ENCODE measurements around the gene DCST1.
"Not testable (repeated sequence)": the region's sequence is repeated elsewhere in the genome, so short reads cannot be mapped to it uniquely, and the experiment has no call there.

DCST1 gene, protein sequence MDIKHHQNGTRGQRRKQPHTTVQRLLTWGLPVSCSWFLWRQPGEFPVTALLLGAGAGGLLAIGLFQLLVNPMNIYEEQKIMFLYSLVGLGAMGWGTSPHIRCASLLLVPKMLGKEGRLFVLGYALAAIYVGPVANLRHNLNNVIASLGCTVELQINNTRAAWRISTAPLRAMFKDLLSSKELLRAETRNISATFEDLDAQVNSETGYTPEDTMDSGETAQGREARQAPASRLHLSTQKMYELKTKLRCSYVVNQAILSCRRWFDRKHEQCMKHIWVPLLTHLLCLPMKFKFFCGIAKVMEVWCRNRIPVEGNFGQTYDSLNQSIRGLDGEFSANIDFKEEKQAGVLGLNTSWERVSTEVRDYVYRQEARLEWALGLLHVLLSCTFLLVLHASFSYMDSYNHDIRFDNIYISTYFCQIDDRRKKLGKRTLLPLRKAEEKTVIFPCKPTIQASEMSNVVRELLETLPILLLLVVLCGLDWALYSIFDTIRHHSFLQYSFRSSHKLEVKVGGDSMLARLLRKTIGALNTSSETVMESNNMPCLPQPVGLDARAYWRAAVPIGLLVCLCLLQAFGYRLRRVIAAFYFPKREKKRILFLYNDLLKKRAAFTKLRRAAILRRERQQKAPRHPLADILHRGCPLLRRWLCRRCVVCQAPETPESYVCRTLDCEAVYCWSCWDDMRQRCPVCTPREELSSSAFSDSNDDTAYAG

DNA sequence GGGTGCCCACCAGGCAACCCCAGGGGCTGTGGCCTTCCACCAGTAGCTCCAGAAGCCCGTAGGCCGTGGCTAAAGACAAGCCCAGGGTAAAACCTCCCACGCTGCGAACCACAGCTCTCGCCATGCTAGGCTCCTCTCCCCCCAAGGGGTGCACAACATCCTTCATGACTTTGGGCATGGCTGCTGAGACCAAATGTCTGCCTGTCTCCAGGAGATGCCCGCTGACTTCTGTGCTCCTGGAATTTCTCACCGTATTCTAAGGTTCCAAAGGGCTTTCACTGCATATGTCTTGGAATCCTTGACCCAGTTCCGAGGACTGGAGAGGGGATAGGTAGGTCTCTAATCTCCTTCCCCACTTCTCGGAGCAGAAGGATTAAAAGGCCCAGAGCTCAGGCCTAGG, at the start of gene DCST1, which contains the start of gene DCST2:
TSS of gene DCST1 (plus strand) at position 301 of the 400 bp plus-strand sequence. CDS start 213 bp downstream, outside the sequence.
TSS of gene DCST2 (minus strand) at position 258 of the 400 bp plus-strand sequence. CDS start at position 178, 80 bp downstream.
- DNase-seq (ENCODE audit: low read depth in 2 of 2): no peak

DNA sequence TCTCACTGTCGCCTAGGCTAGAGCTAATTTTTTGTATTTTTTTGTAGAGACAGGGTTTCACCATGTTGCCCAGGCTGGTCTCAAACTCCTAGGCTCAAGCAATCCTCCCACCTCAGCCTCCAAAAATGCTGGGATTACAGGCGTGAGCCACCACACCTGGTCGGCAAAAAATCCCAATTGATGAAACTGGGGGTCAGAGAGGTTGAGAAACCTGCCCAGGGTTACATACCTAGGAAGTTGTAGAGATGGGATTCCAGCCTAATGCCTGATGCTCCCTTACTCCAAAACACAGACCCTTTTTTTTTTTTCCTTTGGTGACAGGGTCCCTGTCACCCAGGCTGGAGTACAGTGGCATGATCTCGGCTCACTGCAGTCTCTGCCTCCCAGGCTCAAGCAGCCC, 46.9 kb upstream of the DCST1 start:
- DNase-seq (ENCODE audit: low read depth in 2 of 2): not testable (repeated sequence)

DNA sequence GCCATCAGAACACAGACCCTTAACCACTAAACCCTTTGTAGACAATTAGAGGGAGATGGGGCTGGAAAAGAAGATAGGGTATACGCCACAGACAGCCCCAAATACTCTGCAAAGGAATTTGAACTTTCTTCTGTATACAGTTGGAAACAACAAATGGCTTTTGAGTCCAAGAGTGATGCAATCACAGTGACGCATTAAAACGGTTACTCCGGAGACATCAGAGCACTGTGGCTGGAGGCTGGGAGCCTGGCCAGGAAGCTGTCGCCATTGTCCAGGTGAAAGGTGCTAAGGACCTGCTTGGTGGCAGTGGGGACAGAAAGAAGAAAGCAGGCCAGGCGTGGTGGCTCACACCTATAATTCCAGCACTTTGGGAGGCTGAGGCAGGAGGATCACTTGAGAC, 46.3 kb upstream of the DCST1 start:
- no peak for DNase-seq (ENCODE audit: low read depth in 2 of 2)

DNA sequence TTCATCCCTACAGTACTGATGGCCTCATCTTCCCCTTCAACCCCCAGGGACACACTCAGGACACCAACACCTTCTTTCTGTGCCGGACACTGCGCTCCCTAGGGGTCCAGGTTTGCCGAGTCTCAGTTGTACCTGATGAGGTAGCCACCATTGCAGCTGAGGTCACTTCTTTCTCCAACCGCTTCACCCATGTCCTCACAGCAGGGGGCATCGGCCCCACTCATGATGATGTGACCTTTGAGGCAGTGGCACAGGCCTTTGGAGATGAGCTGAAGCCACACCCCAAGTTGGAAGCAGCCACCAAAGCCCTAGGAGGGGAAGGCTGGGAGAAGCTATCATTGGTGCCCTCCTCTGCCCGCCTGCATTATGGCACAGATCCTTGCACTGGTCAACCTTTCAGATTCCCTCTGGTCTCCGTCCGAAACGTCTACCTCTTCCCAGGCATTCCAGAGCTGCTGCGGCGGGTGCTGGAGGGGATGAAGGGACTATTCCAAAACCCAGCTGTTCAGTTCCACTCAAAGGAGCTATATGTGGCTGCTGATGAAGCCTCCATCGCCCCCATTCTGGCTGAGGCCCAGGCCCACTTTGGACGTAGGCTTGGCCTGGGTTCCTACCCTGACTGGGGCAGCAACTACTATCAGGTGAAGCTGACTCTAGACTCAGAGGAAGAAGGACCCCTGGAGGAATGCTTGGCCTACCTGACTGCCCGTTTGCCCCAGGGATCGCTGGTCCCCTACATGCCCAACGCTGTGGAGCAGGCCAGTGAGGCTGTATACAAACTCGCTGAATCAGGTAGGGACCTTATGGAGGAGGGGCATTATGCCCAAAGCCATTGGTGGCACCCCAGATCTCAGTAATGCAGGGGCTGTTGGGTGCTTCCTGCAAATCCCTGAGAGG, 45.3 kb upstream of the DCST1 start:
- DNase-seq (ENCODE audit: low read depth in 2 of 2): no peak

DNA sequence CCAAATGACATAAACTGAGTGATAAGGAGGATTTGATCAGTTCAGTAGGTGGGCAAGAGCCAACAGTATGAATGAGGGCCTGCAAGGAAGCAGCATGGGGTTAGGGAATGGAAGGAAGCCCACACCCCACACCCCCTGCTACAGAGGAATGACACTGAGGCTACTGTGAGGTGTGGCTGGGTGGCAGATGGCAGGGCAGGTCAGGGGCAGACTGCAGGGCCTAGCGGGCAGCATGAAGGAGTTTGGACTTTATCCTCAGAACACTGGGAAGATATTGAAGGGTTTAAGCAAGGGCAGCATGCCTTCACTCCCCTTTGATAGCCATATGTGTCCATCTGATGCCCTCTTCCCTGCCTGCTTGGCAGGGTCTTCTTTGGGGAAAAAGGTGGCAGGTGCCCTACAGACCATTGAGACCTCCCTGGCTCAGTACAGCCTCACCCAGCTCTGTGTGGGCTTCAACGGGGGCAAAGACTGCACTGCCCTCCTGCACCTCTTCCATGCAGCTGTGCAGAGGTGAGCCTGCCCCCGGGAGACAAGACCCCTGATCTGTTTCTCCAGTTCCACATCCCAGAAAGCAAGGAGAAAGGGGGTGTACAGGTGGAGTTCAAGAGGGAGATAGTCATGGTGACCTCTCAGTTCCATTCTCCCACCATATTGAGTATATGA, 44.3 kb upstream of the DCST1 start:
- DNase-seq (ENCODE audit: low read depth in 2 of 2): no peak

DNA sequence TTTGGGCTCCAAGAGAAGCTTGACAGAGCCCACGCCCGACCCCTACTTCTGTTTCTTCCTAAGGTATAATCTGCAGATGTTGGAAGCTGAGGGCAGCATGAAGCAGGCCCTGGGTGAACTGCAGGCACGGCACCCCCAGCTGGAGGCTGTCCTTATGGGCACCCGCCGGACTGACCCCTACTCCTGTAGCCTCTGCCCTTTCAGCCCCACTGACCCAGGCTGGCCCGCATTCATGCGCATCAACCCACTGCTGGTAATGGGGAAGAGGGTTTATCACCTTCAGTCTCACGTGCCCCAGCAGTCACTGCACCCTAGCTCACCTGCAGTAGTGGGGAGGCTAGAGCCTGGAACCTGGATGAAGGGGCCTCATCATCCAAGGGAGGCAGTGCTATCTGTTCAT, 43.3 kb upstream of the DCST1 start:
- DNase-seq (ENCODE audit: low read depth in 2 of 2): no peak

DNA sequence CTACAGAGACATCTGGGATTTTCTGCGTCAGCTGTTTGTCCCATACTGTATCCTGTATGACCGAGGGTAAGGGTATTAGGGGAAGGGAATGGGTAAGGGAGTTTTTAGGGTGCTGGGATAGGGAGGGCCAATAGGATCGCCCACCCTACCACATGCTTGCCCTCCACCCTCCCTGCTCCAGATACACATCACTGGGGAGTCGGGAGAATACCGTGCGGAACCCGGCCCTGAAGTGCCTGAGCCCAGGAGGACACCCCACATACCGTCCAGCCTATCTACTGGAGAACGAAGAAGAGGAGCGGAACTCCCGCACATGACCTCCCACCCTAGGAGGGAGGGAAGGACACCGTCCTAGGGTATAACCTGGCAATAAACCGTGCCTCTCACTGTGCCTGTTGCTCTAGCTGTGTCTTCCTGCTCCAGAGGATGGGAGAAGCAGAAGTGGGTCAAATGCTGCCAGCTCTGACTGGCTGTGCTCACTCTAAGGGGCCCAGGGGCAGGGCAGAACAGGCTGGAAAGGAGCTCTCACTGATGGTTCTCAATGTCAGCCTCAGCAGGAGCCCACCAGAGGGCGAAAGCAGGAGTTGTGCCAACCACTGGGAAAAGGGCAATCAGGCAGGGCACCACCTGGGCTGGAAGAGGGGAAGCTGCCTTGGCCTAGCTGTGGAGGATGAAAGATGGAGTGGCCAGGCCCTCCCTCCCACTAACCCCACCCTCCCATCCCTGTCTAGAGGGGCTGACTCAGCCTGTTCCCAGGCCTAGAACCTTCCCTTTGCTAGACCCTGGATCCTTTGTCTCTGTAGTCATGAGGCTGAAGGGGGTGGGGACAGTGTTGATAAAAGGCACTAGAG, 40.7 kb upstream of the DCST1 start:
- DNase-seq (ENCODE audit: low read depth in 2 of 2): no peak

DNA sequence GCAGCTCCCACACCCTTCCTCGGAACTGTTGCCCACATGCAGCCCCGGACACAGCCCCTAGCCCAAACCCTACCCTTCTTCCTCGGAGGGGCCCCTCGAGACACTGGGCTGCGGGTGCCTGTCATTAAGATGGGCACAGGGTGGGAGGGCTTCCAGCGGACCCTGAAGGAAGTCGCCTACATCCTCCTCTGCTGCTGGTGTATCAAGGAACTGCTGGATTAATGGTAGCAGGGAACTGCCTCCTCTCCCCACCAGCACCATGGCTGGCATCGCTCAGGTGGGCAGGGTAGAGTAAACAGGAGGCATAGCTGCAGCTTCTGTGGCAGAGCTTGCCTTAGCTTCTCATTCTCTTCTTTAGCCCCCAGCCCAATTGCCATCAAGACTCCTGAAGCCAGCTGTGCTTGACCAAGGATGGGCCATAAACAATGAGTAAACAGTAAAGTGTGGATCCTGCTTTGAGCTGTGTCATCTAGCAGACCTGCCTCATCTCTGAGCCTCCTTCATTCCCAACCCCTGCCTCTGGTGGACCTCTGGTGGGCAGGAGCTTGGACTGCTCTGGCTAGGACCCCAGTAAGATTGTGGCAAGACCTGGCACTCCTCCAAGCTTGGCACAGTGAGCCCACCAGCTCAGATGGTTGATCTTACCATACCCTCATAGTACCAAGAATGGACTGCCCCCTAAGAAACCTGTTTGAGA, 39.9 kb upstream of the DCST1 start, which contains the start of gene LENEP:
TSS of gene LENEP (plus strand) at position 15 of the 697 bp plus-strand sequence. CDS start at position 37, 22 bp downstream.
- no peak for DNase-seq (ENCODE audit: low read depth in 2 of 2)

DNA sequence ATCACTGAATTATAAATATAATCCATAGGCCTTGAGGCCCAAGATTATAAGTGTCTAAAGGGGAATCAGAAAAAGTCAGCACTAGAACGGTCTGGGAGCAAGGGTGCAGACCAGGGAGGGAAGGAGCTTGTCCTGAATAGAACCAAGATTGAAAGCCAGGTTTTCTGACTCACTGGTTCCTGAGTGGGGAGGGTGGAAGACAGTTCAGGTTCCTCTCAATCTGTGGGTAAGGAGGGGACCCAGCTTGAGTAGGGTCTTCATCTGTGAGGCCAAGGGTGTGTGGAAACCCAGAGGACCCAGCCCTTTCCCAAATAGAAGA, 39.4 kb upstream of the DCST1 start:
- no peak for DNase-seq (ENCODE audit: low read depth in 2 of 2)

DNA sequence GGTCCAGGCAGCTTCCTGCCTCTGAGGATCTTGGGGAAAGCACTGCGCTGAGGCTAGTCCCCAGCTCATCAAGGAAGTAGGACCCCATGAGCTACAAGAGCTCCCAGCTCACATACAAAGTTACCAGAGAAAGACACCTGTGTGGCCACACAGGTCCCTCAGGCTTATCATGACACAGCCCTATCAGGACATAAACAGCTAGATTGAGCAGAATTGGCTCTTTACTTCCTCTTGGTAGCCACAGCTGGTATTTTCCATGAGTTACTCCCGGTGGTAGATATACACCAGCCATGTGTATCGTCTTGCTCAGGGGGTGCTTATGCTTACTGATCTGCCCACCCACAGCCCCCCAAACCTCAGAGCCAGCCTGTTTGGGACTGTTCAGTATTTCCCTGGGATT, 39.0 kb upstream of the DCST1 start:
- DNase-seq (ENCODE audit: low read depth in 2 of 2): no peak

DNA sequence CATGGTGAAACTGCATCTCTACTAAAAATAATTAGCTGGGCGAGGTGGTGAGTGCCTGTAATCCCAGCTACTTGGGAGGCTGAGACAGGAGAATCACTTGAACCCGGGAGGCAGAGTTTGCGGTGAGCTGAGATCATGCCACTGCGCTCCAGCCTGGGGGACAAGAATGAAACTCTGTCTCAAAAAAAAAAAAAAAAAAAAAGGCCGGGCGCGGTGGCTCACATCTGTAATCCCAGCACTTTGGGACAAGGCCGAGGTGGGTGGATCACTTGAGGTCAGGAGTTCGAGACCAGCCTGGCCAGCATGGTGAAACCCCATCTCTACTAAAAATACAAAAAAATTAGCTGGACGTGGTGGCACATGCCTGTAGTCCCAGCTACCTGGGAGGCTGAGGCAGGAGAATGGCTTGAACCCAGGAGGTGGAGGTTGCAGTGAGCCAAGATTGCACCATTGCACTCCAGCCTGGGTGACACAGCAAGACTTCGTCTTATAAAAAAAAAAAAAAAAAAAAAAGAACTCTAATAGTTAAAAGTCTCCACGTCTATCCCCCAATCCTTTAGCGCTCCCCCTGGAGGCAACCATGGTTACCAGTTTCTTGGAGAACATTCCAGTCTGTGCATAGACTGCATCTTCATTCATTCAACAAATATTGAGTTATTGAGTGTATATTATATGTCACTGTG, 38.2 kb upstream of the DCST1 start:
- not testable (repeated sequence) for DNase-seq (ENCODE audit: low read depth in 2 of 2)

DNA sequence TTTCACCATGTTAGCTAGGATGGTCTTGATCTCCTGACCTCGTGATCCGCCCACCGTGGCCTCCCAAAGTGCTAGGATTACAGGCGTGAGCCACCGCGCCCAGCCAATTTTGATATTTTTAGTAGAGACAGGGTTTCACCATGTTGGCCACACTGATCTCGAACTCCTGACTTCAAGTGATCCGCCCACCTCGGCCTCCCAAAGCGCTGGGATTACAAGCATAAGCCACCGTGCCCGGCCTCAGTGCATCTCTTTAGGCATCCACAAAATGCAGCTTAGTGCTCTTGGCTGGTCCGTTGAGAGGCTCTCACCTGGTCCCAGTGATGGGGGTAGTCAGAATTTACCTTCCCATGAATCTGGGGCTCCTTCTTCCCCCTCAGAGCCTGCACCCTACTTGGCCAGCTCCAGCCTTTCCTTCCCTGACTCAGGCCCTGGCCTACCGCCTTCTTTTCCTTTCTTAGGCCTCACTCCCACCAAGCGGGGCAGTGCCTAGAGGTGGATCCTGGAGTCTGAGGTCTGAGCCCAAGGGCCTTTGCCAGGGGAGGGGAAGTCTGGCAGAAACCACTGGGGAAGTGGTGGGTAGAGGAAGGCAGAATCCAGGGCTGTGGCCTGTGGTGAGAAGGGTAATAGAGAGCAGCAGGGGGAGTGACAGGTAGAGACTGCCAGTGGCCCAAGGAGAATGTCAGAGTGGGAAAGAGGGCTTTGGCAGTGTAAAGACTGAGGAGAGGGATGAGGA, 36.5 kb upstream of the DCST1 start:
- DNase-seq (ENCODE audit: low read depth in 2 of 2): no peak

DNA sequence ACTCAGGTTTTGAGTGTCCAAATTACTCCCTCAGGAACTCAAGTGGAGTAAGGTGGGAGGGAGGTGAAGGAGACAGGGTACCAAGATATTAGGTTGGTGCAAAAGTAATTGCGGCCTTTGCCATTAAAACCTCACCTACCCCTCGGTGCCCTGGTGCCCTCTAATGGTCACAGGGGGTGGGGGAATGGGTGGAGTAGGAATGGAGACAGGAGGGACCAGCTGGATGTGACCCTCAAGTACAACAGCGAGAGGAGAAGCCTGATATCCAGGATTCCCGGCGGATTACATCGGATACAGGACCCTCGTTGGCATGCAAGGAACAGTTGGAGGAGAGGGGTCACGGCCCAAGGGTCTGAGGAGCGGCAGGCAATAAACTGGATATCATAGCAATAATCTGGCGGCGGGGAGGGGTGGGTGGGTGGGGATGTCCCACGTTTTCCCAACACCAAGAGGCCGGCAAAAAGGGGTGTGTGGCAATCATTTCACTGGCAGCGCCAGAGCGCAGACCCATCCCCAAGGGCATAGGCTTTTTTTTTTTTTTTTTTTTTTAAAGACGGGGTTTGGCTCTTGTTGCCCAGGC, 35.3 kb upstream of the DCST1 start:
- no peak for DNase-seq (ENCODE audit: low read depth in 2 of 2)

DNA sequence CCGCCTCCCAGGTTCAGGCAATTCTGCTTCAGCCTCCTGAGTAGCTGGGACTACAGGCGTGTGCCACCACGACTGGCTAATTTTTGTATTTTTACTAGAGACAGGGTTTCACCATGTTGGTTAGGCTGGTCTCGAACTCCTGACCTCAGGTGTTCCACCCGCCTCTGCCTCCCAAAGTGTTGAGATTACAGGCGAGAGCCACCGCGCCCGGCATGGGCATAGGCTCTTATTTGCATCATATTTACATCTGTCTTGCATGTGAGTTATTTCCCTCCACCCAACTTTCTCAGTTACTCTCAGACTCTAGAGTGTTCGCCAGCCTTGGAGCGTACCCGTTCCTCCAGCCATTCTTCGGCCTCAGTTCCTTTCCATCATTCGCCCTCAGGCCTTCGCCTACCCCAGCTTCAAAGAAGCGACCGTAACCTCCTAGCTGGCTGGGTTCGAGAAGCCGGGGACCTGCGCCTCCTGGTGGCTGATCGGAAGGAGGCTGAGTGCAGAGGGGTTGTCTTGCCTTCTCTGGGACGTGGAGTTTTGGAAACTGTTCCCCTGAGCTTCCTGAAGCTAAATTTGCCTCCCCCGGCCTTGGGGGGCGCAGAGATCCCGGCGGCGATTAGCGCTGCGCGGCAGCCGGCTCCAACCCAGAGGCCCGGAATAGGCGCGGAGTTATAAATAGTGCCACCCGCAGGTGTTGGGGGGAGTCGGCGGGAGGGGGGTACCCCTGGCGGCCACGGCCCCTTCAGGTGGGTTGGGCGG, 34.6 kb upstream of the DCST1 start:
- peak in 1 of 2 donors; percentile 34 for DNase-seq (ENCODE audit: low read depth in 2 of 2)

DNA sequence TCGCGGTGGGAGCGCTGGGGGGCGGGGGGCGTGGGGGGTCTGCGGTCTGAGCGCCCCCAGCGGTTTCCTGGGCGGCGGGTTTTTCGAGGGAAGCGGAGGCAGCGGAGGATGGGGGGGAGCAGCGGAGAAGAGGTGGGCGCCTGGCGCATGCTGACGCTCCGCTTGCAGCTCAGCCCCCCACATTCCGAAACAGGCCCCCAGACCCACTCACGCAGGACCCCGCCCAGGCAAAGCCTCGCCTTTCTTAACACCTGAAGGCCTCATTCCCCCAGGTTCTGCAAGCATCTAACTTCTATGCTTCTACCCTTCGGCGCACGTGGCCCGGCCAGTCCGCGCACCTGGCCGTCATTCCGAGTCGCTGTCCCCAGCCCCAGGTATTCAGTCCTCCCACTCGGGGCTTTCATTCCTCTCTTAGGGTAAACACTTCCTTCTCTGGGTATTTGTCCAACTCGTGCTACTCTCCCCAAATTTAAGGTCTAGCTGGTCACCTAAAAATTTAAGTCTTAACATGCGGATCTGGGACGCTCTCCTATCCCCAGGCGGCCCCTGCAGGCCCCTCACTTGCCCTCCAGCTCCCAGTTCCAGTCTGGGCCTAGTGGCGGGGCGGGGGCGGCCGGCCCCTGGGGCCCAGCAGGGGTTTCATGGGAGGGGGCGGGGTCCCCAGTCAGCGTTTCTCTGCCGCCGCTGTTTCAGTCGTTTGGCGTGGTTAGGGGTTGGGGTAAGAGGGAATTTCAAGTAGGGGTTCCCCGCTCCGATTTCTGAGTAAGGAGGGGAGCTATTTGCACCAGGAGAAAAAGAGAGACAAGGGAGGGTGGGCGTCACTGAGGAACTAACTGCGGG, 33.8 kb upstream of the DCST1 start:
- no peak for DNase-seq (ENCODE audit: low read depth in 2 of 2)

DNA sequence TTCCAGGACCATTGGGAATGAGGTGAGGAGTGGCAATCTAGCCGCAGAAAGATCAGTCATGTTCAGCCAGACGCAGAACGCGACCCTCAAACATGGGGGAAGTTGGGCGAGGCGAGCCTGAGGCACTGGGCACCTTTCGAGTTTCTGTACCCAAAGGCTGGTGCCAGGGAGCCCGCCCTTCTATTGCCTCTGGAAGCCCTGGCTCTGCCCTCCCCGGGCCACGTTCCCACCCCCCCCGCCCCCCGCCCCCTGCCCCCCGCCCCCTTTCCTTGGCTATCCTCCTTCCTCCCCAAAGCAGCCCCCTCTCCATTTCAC, 33.3 kb upstream of the DCST1 start:
- no peak for DNase-seq (ENCODE audit: low read depth in 2 of 2)

Measured in stimulated activated CD8-positive, alpha-beta memory T cell treated with anti-CD3 and anti-CD28 coated beads, Interleukin-2, amount 100 ng/mL, for 1 hour (primary cell).